ENCODE measurements around the gene ERG28. TPM values are rescaled to one million over a fixed set of nuclear protein-coding genes. Genes with fewer than 3 reads are reported as not detected.

ERG28 gene
- polyA plus RNA-seq, 2 of the 4 experiments (the other 2 are of a cell fraction) = 18.8 to 23.4 TPM

DNA sequence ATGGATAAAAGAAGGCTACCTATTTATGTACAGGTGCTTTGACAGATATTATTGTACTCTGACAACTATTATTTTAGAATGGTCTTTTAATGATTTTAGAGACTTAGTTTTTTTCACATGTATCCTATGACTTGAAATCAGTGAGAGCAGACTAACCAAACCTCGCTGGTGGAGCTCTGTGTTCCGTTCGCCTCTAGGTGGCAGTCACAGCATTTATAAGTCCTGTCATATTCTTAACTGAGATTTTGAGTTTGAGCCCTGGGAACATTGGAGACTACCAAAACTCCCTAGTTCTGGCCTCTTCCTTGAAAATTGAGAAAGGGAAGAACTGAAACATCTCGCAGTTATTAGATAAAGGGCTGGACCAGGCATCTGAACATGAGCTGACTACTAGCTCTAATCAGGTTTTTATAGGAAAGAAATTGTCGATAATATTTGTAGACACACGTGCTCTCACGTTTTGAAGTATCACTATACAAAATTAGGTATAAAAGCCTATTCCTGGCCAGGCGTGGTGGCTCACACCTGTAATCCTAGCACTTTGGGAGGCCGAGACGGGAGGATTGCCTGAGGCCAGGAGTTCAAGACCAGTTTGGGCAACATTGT lies 48.6 kb upstream of the ERG28 start:
- ChIA-PET CTCF (interaction anchor here (0.6 to 9.7 kb wide), 66 partner anchors 10 to 1251 kb away, joined by 3 to 448 read pairs (median 4); partner anchors contain the start of genes ERG28, IFT43 and TGFB3), POLR2A (interaction anchor here (0.9 to 1.9 kb wide), 2 partner anchors 270 to 273 kb away, joined by 3 to 11 read pairs; no protein-coding TSS in a partner anchor)
- no peak for TF ChIP-seq BHLHE40 (IDR thresholded peaks at IDR 0.05; ENCODE audit: low read depth, low read length)
- TF ChIP-seq, protein P1, sequence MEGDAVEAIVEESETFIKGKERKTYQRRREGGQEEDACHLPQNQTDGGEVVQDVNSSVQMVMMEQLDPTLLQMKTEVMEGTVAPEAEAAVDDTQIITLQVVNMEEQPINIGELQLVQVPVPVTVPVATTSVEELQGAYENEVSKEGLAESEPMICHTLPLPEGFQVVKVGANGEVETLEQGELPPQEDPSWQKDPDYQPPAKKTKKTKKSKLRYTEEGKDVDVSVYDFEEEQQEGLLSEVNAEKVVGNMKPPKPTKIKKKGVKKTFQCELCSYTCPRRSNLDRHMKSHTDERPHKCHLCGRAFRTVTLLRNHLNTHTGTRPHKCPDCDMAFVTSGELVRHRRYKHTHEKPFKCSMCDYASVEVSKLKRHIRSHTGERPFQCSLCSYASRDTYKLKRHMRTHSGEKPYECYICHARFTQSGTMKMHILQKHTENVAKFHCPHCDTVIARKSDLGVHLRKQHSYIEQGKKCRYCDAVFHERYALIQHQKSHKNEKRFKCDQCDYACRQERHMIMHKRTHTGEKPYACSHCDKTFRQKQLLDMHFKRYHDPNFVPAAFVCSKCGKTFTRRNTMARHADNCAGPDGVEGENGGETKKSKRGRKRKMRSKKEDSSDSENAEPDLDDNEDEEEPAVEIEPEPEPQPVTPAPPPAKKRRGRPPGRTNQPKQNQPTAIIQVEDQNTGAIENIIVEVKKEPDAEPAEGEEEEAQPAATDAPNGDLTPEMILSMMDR (IDR thresholded peaks at IDR 0.05) = peak; percentile 82
- TF ChIP-seq, protein P2, sequence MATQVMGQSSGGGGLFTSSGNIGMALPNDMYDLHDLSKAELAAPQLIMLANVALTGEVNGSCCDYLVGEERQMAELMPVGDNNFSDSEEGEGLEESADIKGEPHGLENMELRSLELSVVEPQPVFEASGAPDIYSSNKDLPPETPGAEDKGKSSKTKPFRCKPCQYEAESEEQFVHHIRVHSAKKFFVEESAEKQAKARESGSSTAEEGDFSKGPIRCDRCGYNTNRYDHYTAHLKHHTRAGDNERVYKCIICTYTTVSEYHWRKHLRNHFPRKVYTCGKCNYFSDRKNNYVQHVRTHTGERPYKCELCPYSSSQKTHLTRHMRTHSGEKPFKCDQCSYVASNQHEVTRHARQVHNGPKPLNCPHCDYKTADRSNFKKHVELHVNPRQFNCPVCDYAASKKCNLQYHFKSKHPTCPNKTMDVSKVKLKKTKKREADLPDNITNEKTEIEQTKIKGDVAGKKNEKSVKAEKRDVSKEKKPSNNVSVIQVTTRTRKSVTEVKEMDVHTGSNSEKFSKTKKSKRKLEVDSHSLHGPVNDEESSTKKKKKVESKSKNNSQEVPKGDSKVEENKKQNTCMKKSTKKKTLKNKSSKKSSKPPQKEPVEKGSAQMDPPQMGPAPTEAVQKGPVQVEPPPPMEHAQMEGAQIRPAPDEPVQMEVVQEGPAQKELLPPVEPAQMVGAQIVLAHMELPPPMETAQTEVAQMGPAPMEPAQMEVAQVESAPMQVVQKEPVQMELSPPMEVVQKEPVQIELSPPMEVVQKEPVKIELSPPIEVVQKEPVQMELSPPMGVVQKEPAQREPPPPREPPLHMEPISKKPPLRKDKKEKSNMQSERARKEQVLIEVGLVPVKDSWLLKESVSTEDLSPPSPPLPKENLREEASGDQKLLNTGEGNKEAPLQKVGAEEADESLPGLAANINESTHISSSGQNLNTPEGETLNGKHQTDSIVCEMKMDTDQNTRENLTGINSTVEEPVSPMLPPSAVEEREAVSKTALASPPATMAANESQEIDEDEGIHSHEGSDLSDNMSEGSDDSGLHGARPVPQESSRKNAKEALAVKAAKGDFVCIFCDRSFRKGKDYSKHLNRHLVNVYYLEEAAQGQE (IDR thresholded peaks at IDR 0.05) = no peak
- TF ChIP-seq SMC3 (IDR thresholded peaks at IDR 0.05) = peak; percentile 67
- TF ChIP-seq RAD21 (conservative IDR thresholded peaks at IDR 0.05 in 1 of 2, IDR thresholded peaks at IDR 0.05 in 1 of 2) = peak; percentile 77 to 82
- H3K27ac ChIP-seq = no peak overlapping the region
- WGBS (ENCODE audit: missing lambda C conversion rate) = 48% methylated on average over 10 of the region's 10 CpGs
- peaks cover 21% of the 10 kb centered on the region for H3K4me1 ChIP-seq
- FAIRE-seq (peak; percentile 86), ATAC-seq (peak; percentile 68 to 82; a peak in 5 of 6 replicates), DNase-seq (ENCODE audit: low read depth in 1 of 2, low spot score in 1 of 2) (peak; percentile 65 to 80)
- H3K9me3 ChIP-seq = no peaks in the 10 kb centered on the region
- no peak overlapping the region for H3K4me3 ChIP-seq
- H3K4me2 ChIP-seq = no peak overlapping the region

GRCh38 chr14:75705014-75705413 lies 44.3 kb upstream of the ERG28 start:
- WGBS (ENCODE audit: missing lambda C conversion rate) = 89% methylated on average over 3 of the region's 3 CpGs
- Histone ChIP-seq H3K4me2 (no peak overlapping the region), H3K27ac (no peak overlapping the region), H3K9me3 (no peaks in the 10 kb centered on the region), H3K4me3 (no peak overlapping the region), H3K4me1 (no peaks in the 10 kb centered on the region)
- DNase-seq (ENCODE audit: low read depth in 1 of 2, low spot score in 1 of 2) (no peak), ATAC-seq (no peak), FAIRE-seq (no peak)
- ChIA-PET POLR2A (interaction anchor here (1.8 kb wide), 1 partner anchor 127 kb away, joined by 3 read pairs; the partner anchor contains the start of gene FLVCR2), CTCF (interaction anchor here (1.0 to 1.7 kb wide), 4 partner anchors 88 to 648 kb away, joined by 3 to 5 read pairs (median 3); no protein-coding TSS in a partner anchor)
- TF ChIP-seq ESRRA (IDR thresholded peaks at IDR 0.05; ENCODE audit: borderline replicate concordance, low read length) (no peak), MYC (IDR thresholded peaks at IDR 0.05; ENCODE audit: borderline replicate concordance, low read length) (no peak), NPAS2 (CRISPR knock-in tag; IDR thresholded peaks at IDR 0.05; ENCODE audit: borderline replicate concordance) (no peak), JUNB (IDR thresholded peaks at IDR 0.05) (no peak), CBX8 (IDR thresholded peaks at IDR 0.05) (no peak)
- TF ChIP-seq, protein P3, sequence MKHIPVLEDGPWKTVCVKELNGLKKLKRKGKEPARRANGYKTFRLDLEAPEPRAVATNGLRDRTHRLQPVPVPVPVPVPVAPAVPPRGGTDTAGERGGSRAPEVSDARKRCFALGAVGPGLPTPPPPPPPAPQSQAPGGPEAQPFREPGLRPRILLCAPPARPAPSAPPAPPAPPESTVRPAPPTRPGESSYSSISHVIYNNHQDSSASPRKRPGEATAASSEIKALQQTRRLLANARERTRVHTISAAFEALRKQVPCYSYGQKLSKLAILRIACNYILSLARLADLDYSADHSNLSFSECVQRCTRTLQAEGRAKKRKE (CRISPR knock-in tag; IDR thresholded peaks at IDR 0.05; ENCODE audit: low read depth) = no peak

DNA sequence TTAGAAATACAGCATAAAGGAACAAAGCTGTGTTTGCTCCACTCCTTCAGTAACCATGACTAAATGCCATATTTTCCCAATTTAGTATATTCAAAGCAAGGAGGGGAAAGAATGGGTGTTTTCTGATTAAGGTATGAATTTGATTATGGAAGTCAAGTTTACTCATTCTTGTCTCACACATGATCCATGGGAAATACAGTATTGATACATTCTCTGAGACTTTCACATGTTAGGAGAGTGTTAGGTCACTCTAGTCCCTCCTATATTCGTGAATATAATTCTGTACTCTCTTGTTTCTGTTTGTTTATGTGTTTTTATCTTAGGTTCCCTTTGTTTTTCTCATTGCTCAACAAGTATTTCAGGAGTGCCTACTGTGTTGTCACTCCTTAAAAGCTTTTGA lies 42.8 kb upstream of the ERG28 start:
- Histone ChIP-seq H3K4me1 (no peaks in the 10 kb centered on the region), H3K9me3 (no peaks in the 10 kb centered on the region), H3K4me3 (no peak overlapping the region), H3K4me2 (no peak overlapping the region), H3K27ac (no peak overlapping the region)
- ATAC-seq (no peak), DNase-seq (ENCODE audit: low read depth in 1 of 2, low spot score in 1 of 2) (no peak), FAIRE-seq (no peak)
- CTCF ChIA-PET = interaction anchor here (1.1 to 3.4 kb wide), 2 partner anchors 126 to 279 kb away, joined by 3 to 19 read pairs; partner anchors contain the start of gene TGFB3
- WGBS (ENCODE audit: missing lambda C conversion rate) = 78% methylated on average over 1 of the region's 1 CpG
- POLR2A ChIA-PET = interaction anchor here (1.8 kb wide), 1 partner anchor 126 kb away, joined by 3 read pairs; the partner anchor contains the start of gene FLVCR2
- TF ChIP-seq EP300 (IDR thresholded peaks at IDR 0.05) = no peak
- TF ChIP-seq CHD2 (IDR thresholded peaks at IDR 0.05; ENCODE audit: low read length, partially characterized antibody) = no peak
- TF ChIP-seq PHF8 (IDR thresholded peaks at IDR 0.05; ENCODE audit: borderline replicate concordance, low read depth) = no peak
- TF ChIP-seq FOSB (CRISPR knock-in tag; IDR thresholded peaks at IDR 0.05) = no peak
- TF ChIP-seq, protein P2 (IDR thresholded peaks at IDR 0.05) = no peak
- no peak for TF ChIP-seq HEYL (CRISPR knock-in tag; IDR thresholded peaks at IDR 0.05)
- TF ChIP-seq KDM5A (IDR thresholded peaks at IDR 0.05) = no peak
- TF ChIP-seq E2F6 (IDR thresholded peaks at IDR 0.05; ENCODE audit: borderline replicate concordance, low read depth) = no peak
- TF ChIP-seq HES2 (IDR thresholded peaks at IDR 0.05) = no peak
- TF ChIP-seq SMC3 (IDR thresholded peaks at IDR 0.05) = no peak
- TF ChIP-seq RCOR1 (IDR thresholded peaks at IDR 0.05; ENCODE audit: low read depth, low read length) = no peak
